ENCODE data around the gene CD36. TPM values are rescaled to one million over a fixed set of nuclear protein-coding genes. Genes with fewer than 3 reads are reported as not detected.

CD36 gene
- total RNA-seq, 2 experiments from 2014 or later = not detected

Other genes starting within 250 kb of the CD36 start
- not detected for gene GNAT3, start 126.6 kb upstream of the CD36 start, total RNA-seq